Left lung (tissue), 10 donors: ENCODE data around the gene GNB1L. TPM values are rescaled to one million over a fixed set of nuclear protein-coding genes. Genes with fewer than 3 reads are reported as not detected.

Experiments
- ATAC-seq: fragments of 200-7000 bp; cut with Tn5 transposase; one replicate; pipeline ENCODE4 v1.9.1; 2020; ENCODE audit warnings: moderate library complexity
- DNase-seq, 4 donors: peaks; one replicate each; pipeline ENCODE4 v3.0.0-alpha.2; 2013 to 2020
- H3K27ac ChIP-seq, 2 donors: fragments of 200-600 bp; sonication (generic) in 1 of 2; one replicate each; pipeline versions ENCODE4 v1.5.0 to v1.8.0; 2020 to 2021
- H3K27me3 ChIP-seq, 2 donors: fragments of 200-600 bp; sonication (generic) in 1 of 2; one replicate each; pipeline versions ENCODE4 v1.5.0 to v1.8.0; 2020 to 2021
- H3K36me3 ChIP-seq, 2 donors: fragments of 200-600 bp; sonication (generic) in 1 of 2; one replicate each; pipeline versions ENCODE4 v1.5.0 to v1.8.0; 2020 to 2021
- H3K4me1 ChIP-seq, 2 donors: fragments of 200-600 bp; one replicate each; pipeline ENCODE4 v1.8.0; 2021
- H3K4me3 ChIP-seq, 2 donors: fragments of 200-600 bp; sonication (generic) in 1 of 2; one replicate each; pipeline versions ENCODE4 v1.5.0 to v1.8.0; 2020 to 2021; ENCODE audit warnings: mild to moderate bottlenecking in 1 of 2
- H3K9me3 ChIP-seq, 2 donors: fragments of 200-600 bp; sonication (generic) in 1 of 2; one replicate each; pipeline versions ENCODE4 v1.5.0 to v1.8.0; 2020 to 2021
- CTCF ChIP-seq, 2 donors: fragments of 200-600 bp; sonication (generic) in 1 of 2; IDR thresholded peaks; one replicate each; pipeline versions ENCODE4 v1.5.0 to v1.8.0; 2021; ENCODE audit warnings: antibody characterized with exemption in 2 of 2
- intact Hi-C, 2 donors: fragments of 100-400 bp; cut with DNase I; formaldehyde crosslinking; loops; one replicate each; pipeline versions ENCODE4 v1.11.2 to v1.14.2; 2022
- polyA plus RNA-seq, 6 donors: library from polyadenylated mRNA; unstranded; fragments of 120-200 nt; gene quantifications; one replicate each; pipeline ENCODE4 v1.2.1, GENCODE V29; 2013; ENCODE audit not compliant: insufficient read length in 6 of 6
- total RNA-seq, 2 donors: library from RNA; stranded (reverse); fragmentation: NEBNext Ultra II Directional; extraction: Animal tissue kit (Norgen Biotek cat#: 25700); gene quantifications; one replicate each; pipeline ENCODE4 v1.2.1, GENCODE V29; 2021
- donor health status: DM: no; HTN: yes; CAD: no.
- donor health status: DM: no; HTN: no; CAD: no.

Gene GNB1L
- total and polyA plus RNA-seq, 8 donors = 4.3 to 7.9 (median 5.5) TPM

GRCh38 chr22:19873138-19873959 is 18.7 kb upstream of the GNB1L start:
- TF ChIP-seq CTCF (IDR thresholded peaks at IDR 0.05) = no peak
- Histone ChIP-seq H3K4me1 (peaks cover 16 to 21% of the 10 kb centered on the region in 2 donors), H3K9me3 (no peaks in the 10 kb centered on the region), H3K4me3 (no peak overlapping the region), H3K27ac (peak overlapping the region in 1 of 2 donors; percentile 3), H3K27me3 (no peaks in the 10 kb centered on the region), H3K36me3 (peaks cover 0 to 20% of the 10 kb centered on the region in 2 donors)
- intact Hi-C loops = no loop called here
- ATAC-seq (peak; percentile 27), DNase-seq (peak in 2 of 4 donors; percentile 31 to 77)

GRCh38 chr22:19872779-19873137 is 18.1 kb upstream of the GNB1L start:
- no peak for ATAC-seq
- no peaks in the 10 kb centered on the region for H3K27me3 ChIP-seq
- no peak overlapping the region for H3K4me3 ChIP-seq
- no peak for TF ChIP-seq CTCF (IDR thresholded peaks at IDR 0.05)
- H3K36me3 ChIP-seq = peaks cover 0 to 14% of the 10 kb centered on the region in 2 donors
- intact Hi-C loops = no loop called here
- no peak overlapping the region for H3K27ac ChIP-seq
- H3K4me1 ChIP-seq = peaks cover 16 to 21% of the 10 kb centered on the region in 2 donors
- no peaks in the 10 kb centered on the region for H3K9me3 ChIP-seq
- peak in 2 of 4 donors; percentile 29 to 61 for DNase-seq

- Histone ChIP-seq H3K9me3 (no peaks in the 10 kb centered on the region), H3K27ac (no peak overlapping the region), H3K27me3 (no peaks in the 10 kb centered on the region), H3K4me3 (no peak overlapping the region), H3K4me1 (peaks cover 16 to 21% of the 10 kb centered on the region in 2 donors), H3K36me3 (peaks cover 0 to 10% of the 10 kb centered on the region in 2 donors)
- DNase-seq (peak in 2 of 4 donors; percentile 26 to 72), ATAC-seq (no peak)
- TF ChIP-seq CTCF (IDR thresholded peaks at IDR 0.05) = no peak
- intact Hi-C loops = no loop called here
Observed at GRCh38 chr22:19871845-19872778, 17.4 kb upstream of the GNB1L start.

GRCh38 chr22:19871023-19871844 is 16.6 kb upstream of the GNB1L start:
- no peak overlapping the region for H3K27ac ChIP-seq
- no peaks in the 10 kb centered on the region for H3K9me3 ChIP-seq
- H3K4me3 ChIP-seq = no peak overlapping the region
- DNase-seq = peak in 2 of 4 donors; percentile 12 to 66
- intact Hi-C loops = no loop called here
- TF ChIP-seq CTCF (IDR thresholded peaks at IDR 0.05) = no peak
- H3K36me3 ChIP-seq = peaks cover 0 to 3% of the 10 kb centered on the region in 2 donors
- H3K4me1 ChIP-seq = peaks cover 16 to 21% of the 10 kb centered on the region in 2 donors
- no peaks in the 10 kb centered on the region for H3K27me3 ChIP-seq
- ATAC-seq = no peak
